Glutamatergic neuron (in vitro differentiated cells): ENCODE results near the gene SMAD3. TPM values are rescaled to one million over a fixed set of nuclear protein-coding genes. Genes with fewer than 3 reads are reported as not detected.

ENCODE experiments used
- DNase-seq: peaks from one replicate; pipeline ENCODE4 v3.0.0; 2022
- H3K27ac Mint-ChIP-seq: one replicate; pipeline ENCODE4 v1.8.0; 2020; ENCODE audit warnings: mild to moderate bottlenecking, mixed read lengths, inconsistent platforms; ENCODE audit not compliant: unreplicated experiment
- H3K27me3 Mint-ChIP-seq: one replicate; pipeline ENCODE4 v1.8.0; 2020; ENCODE audit warnings: mild to moderate bottlenecking, moderate library complexity, mixed read lengths, inconsistent platforms; ENCODE audit not compliant: unreplicated experiment
- H3K36me3 Mint-ChIP-seq: one replicate; pipeline ENCODE4 v1.8.0; 2020; ENCODE audit warnings: mild to moderate bottlenecking, mixed read lengths, inconsistent platforms; ENCODE audit not compliant: unreplicated experiment
- H3K4me1 Mint-ChIP-seq: one replicate; pipeline ENCODE4 v1.8.0; 2020; ENCODE audit warnings: mild to moderate bottlenecking, low read depth, mixed read lengths, inconsistent platforms; ENCODE audit not compliant: unreplicated experiment
- H3K4me3 Mint-ChIP-seq: one replicate; pipeline ENCODE4 v1.8.0; 2020; ENCODE audit warnings: mild to moderate bottlenecking, mixed read lengths, inconsistent platforms; ENCODE audit not compliant: unreplicated experiment
- H3K9me3 Mint-ChIP-seq: one replicate; pipeline ENCODE4 v1.8.0; 2020; ENCODE audit warnings: mild to moderate bottlenecking, moderate library complexity, mixed read lengths, inconsistent platforms; ENCODE audit not compliant: unreplicated experiment
- CTCF ChIP-seq: fragments of 200-600 bp; sonication (generic); IDR thresholded peaks from one replicate; pipeline ENCODE4 v1.5.0; 2021; ENCODE audit not compliant: partially characterized antibody, unreplicated experiment
- total RNA-seq: library from RNA; stranded (reverse); fragmentation: NEBNext Ultra II Directional; extraction: Animal tissue kit (Norgen Biotek cat#: 25700); gene quantifications from one replicate; pipeline ENCODE4 v1.2.1, GENCODE V29; 2021; ENCODE audit not compliant: unreplicated experiment

The SMAD3 gene
- total RNA-seq, 1 donor from 2014 or later = 5.0 TPM

- Mint-ChIP-seq H3K9me3 (no peaks in the 10 kb centered on the region), H3K36me3 (no peaks in the 10 kb centered on the region), H3K27me3 (no peaks in the 10 kb centered on the region), H3K4me3 (no peak overlapping the region), H3K4me1 (peaks cover 1% of the 10 kb centered on the region), H3K27ac (no peak overlapping the region)
- no peak for TF ChIP-seq CTCF
- DNase-seq = no peak
Measured at GRCh38 chr15:67215102-67215501, 149.7 kb downstream of the SMAD3 start.

GRCh38 chr15:67216859-67217258 lies 151.5 kb downstream of the SMAD3 start:
- no peaks in the 10 kb centered on the region for H3K9me3 Mint-ChIP-seq
- no peak for TF ChIP-seq CTCF
- no peak for DNase-seq
- no peak overlapping the region for H3K27ac Mint-ChIP-seq
- no peaks in the 10 kb centered on the region for H3K36me3 Mint-ChIP-seq
- H3K4me1 Mint-ChIP-seq = peaks cover 1% of the 10 kb centered on the region
- H3K4me3 Mint-ChIP-seq = no peak overlapping the region
- no peaks in the 10 kb centered on the region for H3K27me3 Mint-ChIP-seq

GRCh38 chr15:67218428-67218827 lies 153.0 kb downstream of the SMAD3 start:
- Mint-ChIP-seq H3K27ac (no peak overlapping the region), H3K27me3 (no peaks in the 10 kb centered on the region), H3K4me1 (peaks cover 1% of the 10 kb centered on the region), H3K36me3 (no peaks in the 10 kb centered on the region), H3K9me3 (no peaks in the 10 kb centered on the region), H3K4me3 (no peak overlapping the region)
- no peak for TF ChIP-seq CTCF
- DNase-seq = no peak

- Mint-ChIP-seq H3K27ac (no peak overlapping the region), H3K4me1 (peaks cover under 1% of the 10 kb centered on the region), H3K36me3 (no peaks in the 10 kb centered on the region), H3K27me3 (no peaks in the 10 kb centered on the region), H3K4me3 (no peak overlapping the region), H3K9me3 (no peaks in the 10 kb centered on the region)
- no peak for TF ChIP-seq CTCF
- DNase-seq = no peak
Measured at GRCh38 chr15:67219288-67219687, 153.9 kb downstream of the SMAD3 start.

GRCh38 chr15:67224889-67225288 lies 159.5 kb downstream of the SMAD3 start:
- H3K9me3 Mint-ChIP-seq = no peaks in the 10 kb centered on the region
- H3K27ac Mint-ChIP-seq = no peak overlapping the region
- no peaks in the 10 kb centered on the region for H3K36me3 Mint-ChIP-seq
- no peak for DNase-seq
- H3K4me3 Mint-ChIP-seq = no peak overlapping the region
- H3K27me3 Mint-ChIP-seq = peaks cover 2% of the 10 kb centered on the region
- H3K4me1 Mint-ChIP-seq = no peaks in the 10 kb centered on the region
- TF ChIP-seq CTCF = no peak
